ENCODE results near the gene PDE4B.
A peak's percentile ranks its signal among the peaks of the same experiment; 100 is the strongest.

Gene PDE4B

GRCh38 chr1:66208632-66209031 lies 415.9 kb downstream of the PDE4B start:
- no peak for DNase-seq

DNA sequence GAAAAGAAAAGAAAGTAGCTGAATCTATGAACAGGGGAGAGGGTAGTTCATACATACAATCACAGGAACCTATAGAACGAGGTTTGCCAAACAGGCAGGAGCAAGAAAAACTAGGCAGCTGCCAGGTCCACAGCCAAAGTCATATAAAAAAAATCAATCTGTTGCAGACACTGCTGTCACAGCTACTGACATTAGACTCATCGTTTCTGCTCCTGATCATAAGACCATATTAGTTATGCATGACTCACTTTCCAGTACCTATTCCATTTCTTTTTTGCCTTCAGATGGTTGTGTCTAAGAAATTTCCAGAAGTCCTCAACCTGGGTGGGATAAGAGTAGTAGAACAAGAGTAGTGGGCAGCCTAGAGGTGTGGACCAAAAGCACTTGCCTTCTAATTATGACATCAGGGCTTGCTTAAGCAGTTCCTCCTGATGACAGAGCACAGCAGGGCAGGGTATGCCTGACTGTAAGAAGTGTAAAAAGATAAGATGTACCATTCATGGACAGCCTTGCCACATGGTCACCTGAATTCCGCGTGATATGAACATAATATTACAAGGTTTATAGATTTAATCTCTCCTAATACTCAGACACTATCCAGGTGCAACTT lies 418.0 kb downstream of the PDE4B start:
- no peak for DNase-seq

- no peak for DNase-seq
Measured at GRCh38 chr1:66211521-66211920, 418.8 kb downstream of the PDE4B start.

DNA sequence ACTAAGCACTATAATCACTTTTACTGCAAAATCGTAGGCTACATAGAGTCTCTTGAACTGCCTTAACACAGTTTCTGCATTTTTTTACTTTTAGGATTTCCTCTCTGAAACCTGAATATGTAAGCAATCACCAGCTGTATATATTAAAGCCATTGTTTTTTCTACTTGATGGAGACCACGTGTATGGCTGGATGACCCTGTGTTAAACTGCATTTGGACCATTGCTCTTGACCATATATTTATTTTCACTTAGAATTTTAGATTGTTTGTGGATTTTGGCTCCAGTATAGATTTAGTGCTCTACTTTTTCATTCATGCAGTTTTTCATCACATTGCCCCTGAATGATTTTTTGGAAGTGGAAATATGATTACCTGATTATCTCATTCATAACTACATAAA lies 420.8 kb downstream of the PDE4B start:
- DNase-seq, result no peak

DNA sequence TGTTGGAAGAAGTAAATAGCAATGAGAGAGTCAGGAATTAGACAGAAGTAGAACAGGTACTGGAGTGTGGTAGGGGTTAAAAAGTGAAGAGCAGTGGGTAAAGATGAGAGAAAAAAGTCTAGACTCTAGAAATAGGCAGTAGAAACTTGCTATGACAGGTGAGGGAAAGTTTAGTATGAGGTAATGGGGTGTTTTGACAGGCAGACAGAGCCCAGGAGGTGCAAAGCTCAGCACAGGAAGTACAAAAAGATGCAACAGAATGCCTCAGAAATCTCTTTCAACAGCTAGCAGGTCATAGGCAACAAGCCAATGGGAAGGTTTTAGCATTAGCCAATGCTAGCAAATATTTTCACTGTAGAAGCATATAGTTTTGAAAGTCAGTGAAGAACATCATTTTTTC lies 422.2 kb downstream of the PDE4B start:
- no peak for DNase-seq

- DNase-seq, result no peak
Measured at GRCh38 chr1:66217021-66217420, 424.3 kb downstream of the PDE4B start.

DNA sequence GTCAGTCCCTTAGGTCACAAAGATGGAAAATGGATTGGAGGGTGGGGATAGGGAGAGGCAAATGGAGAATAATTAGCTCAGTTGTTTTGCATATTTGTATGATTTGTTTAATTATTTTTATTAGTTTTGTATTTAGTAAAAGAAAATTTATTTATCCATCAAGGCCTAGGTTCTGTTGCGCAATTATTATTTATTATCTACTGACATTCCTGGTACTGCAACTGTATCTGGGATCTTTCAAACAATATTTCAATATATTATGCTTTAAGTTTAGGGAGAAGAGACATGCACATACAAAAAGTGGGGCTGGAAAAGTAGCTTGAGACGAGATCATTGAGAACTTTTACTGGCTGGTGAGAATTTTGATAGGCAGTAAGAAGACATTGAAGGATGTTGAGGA lies 424.9 kb downstream of the PDE4B start:
- no peak for DNase-seq

- no peak for DNase-seq
Measured at GRCh38 chr1:66220477-66220876, 427.8 kb downstream of the PDE4B start.

- no peak for DNase-seq
Measured at GRCh38 chr1:66223681-66224080, 431.0 kb downstream of the PDE4B start.

DNA sequence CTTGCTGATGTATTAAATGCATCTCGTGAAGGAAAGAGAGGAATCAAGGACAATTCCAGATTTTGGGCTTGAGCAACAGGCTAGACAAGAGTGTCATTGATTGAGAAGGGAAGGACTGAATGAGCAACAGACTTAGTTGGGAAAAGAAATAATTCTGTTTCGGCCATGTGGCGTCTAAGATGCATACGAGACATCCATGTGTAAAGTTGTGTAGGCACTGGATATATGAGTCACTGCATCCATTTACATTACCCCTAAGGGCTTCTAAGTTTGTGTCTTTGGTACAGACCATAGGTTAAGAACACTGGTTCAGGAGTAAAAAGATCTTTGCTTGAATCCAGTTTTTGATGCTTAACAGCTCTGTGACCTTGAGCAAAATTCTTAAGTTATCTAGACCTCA lies 434.3 kb downstream of the PDE4B start:
- DNase-seq, result no peak

DNA sequence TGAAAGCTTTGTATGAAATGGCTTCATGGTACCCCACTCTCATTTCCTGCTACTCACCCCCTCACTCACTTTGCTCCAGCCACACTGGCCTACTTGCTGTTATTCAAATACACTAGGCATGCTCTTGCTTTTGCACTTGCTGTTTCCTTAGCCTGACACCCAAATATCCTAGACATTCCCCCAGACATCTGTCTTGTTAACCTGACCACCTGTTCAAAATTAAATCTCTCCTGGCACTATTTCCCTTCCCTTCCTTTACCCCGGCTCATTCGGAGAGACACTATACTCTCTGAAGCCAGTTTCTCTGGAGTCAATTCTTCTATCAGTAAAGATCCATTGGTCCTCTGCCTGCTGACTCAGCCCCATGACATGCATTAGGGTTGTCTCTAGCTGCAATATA lies 435.3 kb downstream of the PDE4B start:
- no peak for DNase-seq

GRCh38 chr1:66231217-66231616 lies 438.5 kb downstream of the PDE4B start:
- DNase-seq, result no peak

DNA sequence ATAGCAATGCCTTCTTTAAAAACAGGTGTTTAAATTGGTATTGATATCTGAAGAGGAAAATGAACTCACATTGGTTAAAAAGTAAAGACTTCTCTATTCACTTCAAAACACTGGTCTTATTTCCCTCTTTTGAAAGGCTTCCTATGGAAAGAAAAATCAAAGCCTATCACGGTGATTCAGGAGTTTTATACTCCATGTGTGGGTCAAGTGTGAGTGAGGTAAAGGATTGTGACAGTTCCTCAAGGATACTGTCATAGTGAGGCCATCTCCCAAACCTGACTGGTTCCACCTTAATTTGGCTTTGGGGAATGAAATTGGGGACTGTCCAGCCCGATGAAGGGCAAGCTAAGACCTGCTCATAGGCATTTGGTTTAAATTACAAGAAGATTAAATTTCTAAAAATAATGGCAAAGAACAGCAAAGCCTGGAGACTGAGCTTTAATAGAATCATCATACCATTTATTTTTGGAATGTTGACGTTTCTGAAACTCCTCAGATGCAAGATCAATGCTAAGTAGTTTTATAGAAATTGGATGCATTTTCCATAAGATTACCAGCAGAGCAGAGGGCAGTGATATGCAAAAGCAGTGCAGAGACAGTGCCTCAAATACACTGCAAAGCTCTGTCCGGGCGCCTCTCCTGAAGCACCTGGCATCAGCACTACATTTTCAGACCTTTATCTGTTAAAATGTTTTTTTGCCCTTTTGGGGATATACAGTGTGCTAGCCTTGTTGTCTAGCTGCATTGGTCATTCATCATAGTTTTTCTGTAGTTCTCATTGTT lies 439.2 kb downstream of the PDE4B start:
- no peak for DNase-seq

GRCh38 chr1:66237042-66237441 lies 444.3 kb downstream of the PDE4B start:
- DNase-seq, result no peak

GRCh38 chr1:66237722-66238479 lies 445.2 kb downstream of the PDE4B start:
- DNase-seq, result no peak

- DNase-seq, result no peak
Measured at GRCh38 chr1:66239834-66240233, 447.1 kb downstream of the PDE4B start.

DNA sequence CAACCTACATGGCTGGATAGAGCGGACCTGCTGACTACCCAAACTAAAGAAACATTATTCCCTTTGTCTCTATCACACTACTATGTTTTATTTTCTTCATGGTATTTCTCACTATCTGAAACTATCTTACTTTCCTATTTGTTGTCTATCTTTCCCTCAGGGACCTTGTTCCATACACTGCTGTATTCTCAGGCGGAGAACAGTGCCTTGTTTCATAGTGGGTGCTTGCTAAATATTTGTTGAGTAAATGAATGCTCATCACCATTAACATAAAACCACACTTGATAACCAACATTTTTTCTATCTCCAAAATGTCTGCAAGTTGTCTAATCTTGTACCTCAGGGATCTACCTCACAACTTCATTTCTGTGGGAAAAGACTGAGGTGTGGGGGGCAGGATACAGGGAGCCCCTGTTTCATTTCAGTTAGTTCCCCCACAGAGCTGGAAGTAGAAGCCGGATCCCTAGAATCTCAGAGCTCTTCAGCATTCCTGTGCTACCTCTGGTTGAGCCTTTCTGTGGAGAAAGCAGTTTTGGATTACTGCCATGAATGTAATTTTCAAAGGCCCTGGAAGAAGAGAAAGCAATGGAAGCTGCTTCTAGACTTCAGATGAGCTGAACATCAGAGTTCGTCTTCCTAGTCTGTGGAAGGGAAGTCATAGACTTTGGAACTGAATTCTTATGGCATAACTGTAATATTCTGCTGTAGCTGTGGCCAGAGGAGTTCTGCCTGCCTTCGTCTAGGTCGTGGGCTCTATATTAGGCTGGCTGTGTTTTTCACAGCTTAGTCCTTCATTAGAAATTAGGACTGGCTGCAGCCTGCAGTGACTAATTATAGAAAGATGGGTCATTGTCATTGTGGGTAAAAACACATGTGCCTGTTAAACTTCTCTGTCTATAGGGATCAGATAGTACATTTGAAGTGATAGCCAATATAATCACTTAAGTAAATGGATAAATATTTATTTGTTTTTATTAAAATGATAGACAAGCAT lies 448.1 kb downstream of the PDE4B start:
- DNase-seq, result no peak

- peak; percentile 91 for DNase-seq
Measured at GRCh38 chr1:66242646-66243547, 450.2 kb downstream of the PDE4B start.

- DNase-seq, result peak; percentile 57
Measured at GRCh38 chr1:66243548-66244130, 450.9 kb downstream of the PDE4B start.

DNA sequence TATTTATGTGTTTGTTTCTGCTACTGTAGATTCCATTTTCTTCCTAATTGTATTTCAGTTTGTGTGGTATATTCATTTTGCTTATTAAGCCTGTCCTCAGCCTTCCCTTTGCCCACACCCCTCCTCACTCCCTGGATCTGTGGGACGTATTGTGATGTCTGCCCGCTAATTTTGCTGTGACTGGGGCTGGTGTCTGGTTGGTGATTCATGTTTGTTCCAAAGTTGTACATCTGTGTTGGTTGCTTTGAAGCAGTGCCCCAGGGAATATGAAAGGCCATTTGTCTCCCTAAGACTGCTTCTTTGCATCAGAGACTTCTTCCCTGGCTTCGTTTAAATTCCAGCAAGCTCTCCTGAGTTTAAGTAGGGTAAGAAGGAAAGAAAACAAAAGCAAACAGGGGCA lies 451.7 kb downstream of the PDE4B start:
- DNase-seq, result peak; percentile 92

DNA sequence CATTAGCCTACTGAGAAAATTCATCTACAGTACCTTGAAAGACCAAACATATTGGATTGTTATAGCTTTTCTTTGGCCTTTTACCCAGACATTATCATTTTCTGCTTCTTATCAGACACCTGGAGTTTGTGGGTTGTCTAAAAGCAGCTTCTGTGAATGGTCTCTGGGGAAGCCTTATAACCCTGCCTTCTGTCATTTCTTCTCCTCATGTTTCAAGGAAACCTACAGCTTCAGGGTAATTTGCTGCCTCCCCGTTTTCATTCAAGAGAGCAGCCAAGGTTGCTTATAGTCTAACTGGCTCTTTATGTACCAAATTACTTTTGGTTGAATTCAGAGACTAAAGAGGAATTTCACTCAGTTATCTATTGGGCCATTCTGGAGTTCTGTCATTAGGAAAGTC lies 453.0 kb downstream of the PDE4B start:
- no peak for DNase-seq

Measured in islet precursor cell (in vitro differentiated cells).